Caco-2 (cell line): ENCODE results near the gene APOM. TPM values are rescaled to one million over a fixed set of nuclear protein-coding genes. Genes with fewer than 3 reads are reported as not detected.
A peak's percentile ranks its signal among the peaks of the same experiment; 100 is the strongest.

Experiments
- BruUV-seq: library from RNA; stranded (reverse); fragments of 400-500 nt; replicated peaks from 2 replicates; lab custom pipeline; 2021; lab: Mats Ljungman, UMichigan
- CTCF ChIA-PET: fragments of 300-600 bp; sonication (Branson Sonifier 250); formaldehyde crosslinking; loops from one replicate; lab custom pipeline; 2022; ENCODE audit warnings: antibody characterized with exemption; lab: Charles Lee
- POLR2A ChIA-PET: fragments of 300-600 bp; sonication (Branson Sonifier 250); formaldehyde crosslinking; loops from one replicate; lab custom pipeline; 2022; ENCODE audit warnings: antibody characterized with exemption; lab: Charles Lee
- DNase-seq, 2 experiments: peaks; one replicate each; pipeline versions ENCODE4 v3.0.0 to v3.0.0-alpha.2; 2020 to 2022
- H3K27me3 ChIP-seq: replicated peaks from 2 replicates; pipeline ENCODE4 v1.6.0; 2011; ENCODE audit warnings: low read length; ENCODE audit not compliant: control insufficient read depth, insufficient read depth
- H3K36me3 ChIP-seq: 2 replicates; pipeline ENCODE4 v1.5.1; 2011; ENCODE audit warnings: low read length; ENCODE audit not compliant: control insufficient read depth, insufficient read depth
- H3K4me1 ChIP-seq: fragments of 250-450 bp; sonication (Bioruptor Pico); 2 replicates; pipeline ENCODE4 v1.5.1; 2020; ENCODE audit warnings: mild to moderate bottlenecking
- H3K4me3 ChIP-seq: 2 replicates; pipeline ENCODE4 v1.5.1; 2011; ENCODE audit warnings: low read depth, mild to moderate bottlenecking, control low read depth, low read length
- H3K9me3 ChIP-seq: fragments of 250-450 bp; sonication (Bioruptor Pico); 2 replicates; pipeline ENCODE4 v1.5.1; 2020; ENCODE audit warnings: mild to moderate bottlenecking, moderate library complexity
- H3K27ac Mint-ChIP-seq: one replicate; pipeline ENCODE4 v1.8.0; 2022; ENCODE audit warnings: mixed read lengths; ENCODE audit not compliant: unreplicated experiment
- H3K27me3 Mint-ChIP-seq: one replicate; pipeline ENCODE4 v1.8.0; 2022; ENCODE audit warnings: mixed read lengths; ENCODE audit not compliant: insufficient read depth, unreplicated experiment
- H3K36me3 Mint-ChIP-seq: one replicate; pipeline ENCODE4 v1.8.0; 2022; ENCODE audit warnings: mild to moderate bottlenecking, mixed read lengths; ENCODE audit not compliant: insufficient read depth, unreplicated experiment
- H3K4me1 Mint-ChIP-seq: one replicate; pipeline ENCODE4 v1.8.0; 2022; ENCODE audit warnings: low read depth, mixed read lengths; ENCODE audit not compliant: unreplicated experiment
- H3K4me3 Mint-ChIP-seq: one replicate; pipeline ENCODE4 v1.8.0; 2022; ENCODE audit warnings: mild to moderate bottlenecking, moderate library complexity, mixed read lengths; ENCODE audit not compliant: unreplicated experiment
- H3K9me3 Mint-ChIP-seq: one replicate; pipeline ENCODE4 v1.8.0; 2022; ENCODE audit warnings: mixed read lengths; ENCODE audit not compliant: unreplicated experiment
- intact Hi-C: fragments of 100-400 bp; cut with micrococcal nuclease; formaldehyde crosslinking; loops from one replicate; pipeline ENCODE4 v1.10.0; 2022; ENCODE audit not compliant: unreplicated experiment
- total RNA-seq: library from RNA; stranded (reverse); gene quantifications from 2 replicates; pipeline ENCODE4 v1.2.3, GENCODE V29; 2022
- TF ChIP-seq, protein P1 (sequence below), 2 experiments: fragments of 200-600 bp in 1 of 2; IDR thresholded peaks; 1 replicate in 1 of 2; 2 replicates in 1 of 2; pipeline versions ENCODE4 v1.5.1 to v1.8.0; 2011 to 2022; ENCODE audit warnings: antibody characterized with exemption in 1 of 2, control low read depth in 1 of 2, inconsistent platforms in 1 of 2, low read depth in 1 of 2, low read length in 1 of 2, mild to moderate bottlenecking in 1 of 2, moderate library complexity in 1 of 2; ENCODE audit not compliant: insufficient read depth in 1 of 2, severe bottlenecking in 1 of 2, unreplicated experiment in 1 of 2

The APOM gene
- total RNA-seq, 1 experiment from 2014 or later, result 15.8 TPM

GRCh38 chr6:31629014-31629413, 26.7 kb upstream of the APOM start:
- Mint-ChIP-seq H3K27me3 (no peaks in the 10 kb centered on the region), H3K4me1 (no peaks in the 10 kb centered on the region), H3K9me3 (no peaks in the 10 kb centered on the region), H3K36me3 (peaks cover 91% of the 10 kb centered on the region), H3K27ac (no peak overlapping the region), H3K4me3 (no peak overlapping the region)
- TF ChIP-seq, protein P1, sequence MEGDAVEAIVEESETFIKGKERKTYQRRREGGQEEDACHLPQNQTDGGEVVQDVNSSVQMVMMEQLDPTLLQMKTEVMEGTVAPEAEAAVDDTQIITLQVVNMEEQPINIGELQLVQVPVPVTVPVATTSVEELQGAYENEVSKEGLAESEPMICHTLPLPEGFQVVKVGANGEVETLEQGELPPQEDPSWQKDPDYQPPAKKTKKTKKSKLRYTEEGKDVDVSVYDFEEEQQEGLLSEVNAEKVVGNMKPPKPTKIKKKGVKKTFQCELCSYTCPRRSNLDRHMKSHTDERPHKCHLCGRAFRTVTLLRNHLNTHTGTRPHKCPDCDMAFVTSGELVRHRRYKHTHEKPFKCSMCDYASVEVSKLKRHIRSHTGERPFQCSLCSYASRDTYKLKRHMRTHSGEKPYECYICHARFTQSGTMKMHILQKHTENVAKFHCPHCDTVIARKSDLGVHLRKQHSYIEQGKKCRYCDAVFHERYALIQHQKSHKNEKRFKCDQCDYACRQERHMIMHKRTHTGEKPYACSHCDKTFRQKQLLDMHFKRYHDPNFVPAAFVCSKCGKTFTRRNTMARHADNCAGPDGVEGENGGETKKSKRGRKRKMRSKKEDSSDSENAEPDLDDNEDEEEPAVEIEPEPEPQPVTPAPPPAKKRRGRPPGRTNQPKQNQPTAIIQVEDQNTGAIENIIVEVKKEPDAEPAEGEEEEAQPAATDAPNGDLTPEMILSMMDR (IDR thresholded peaks at IDR 0.05; ENCODE audit: insufficient read depth in 1 of 2, low read depth in 1 of 2, low read length in 1 of 2, severe bottlenecking in 1 of 2, unreplicated experiment in 1 of 2), result no peak
- peaks cover 22% of the 10 kb centered on the region for H3K36me3 ChIP-seq
- no peaks in the 10 kb centered on the region for H3K4me1 ChIP-seq
- intact Hi-C loops, result no loop called here
- no TSS peak for BruUV-seq
- DNase-seq, result no peak
- H3K4me3 ChIP-seq, result no peak overlapping the region
- no peaks in the 10 kb centered on the region for H3K9me3 ChIP-seq
- ChIA-PET CTCF (no interaction called here), POLR2A (interaction anchor here (0.6 kb wide), 1 partner anchor 77 kb away, joined by 3 read pairs; no protein-coding TSS in a partner anchor)
- no peaks in the 10 kb centered on the region for H3K27me3 ChIP-seq

DNA sequence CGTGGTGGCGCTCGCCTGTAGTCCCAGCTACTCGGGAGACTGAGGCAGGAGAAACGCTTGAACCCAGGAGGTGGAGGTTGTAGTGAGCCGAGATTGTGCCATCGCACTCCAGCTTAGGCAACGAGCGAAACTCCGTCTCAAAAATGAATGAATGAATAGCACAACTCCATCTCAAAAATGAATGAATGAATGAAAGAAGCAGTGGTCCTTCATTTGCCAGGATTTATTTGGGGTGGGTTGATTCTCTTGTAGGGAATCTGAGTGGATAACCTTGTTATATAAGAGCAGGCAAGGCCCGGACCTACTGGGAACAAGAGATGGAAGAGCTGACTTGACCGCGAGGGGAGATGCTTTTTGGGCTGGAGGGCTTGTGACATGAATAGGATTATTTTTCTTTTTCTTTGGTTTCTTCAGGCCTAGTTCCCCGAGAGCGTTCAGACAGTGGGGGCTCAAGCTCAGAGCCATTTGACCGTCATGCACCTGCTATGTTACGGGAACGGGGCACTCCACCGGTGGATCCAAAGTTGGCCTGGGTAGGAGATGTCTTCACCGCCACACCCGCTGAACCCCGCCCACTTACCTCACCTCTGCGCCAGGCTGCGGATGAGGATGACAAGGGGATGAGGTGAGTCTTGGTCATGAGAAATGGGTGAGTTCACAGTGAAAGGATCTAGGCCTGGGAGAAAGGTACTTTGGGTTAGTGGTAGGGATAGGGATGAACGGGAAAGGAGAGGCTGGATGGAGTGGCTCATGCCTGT, 25.3 kb upstream of the APOM start:
- no peak overlapping the region for H3K4me3 Mint-ChIP-seq
- CTCF ChIA-PET, result no interaction called here
- H3K36me3 Mint-ChIP-seq, result peaks cover 91% of the 10 kb centered on the region
- no peaks in the 10 kb centered on the region for H3K4me1 Mint-ChIP-seq
- intact Hi-C loops, result no loop called here
- no TSS peak for BruUV-seq
- H3K27me3 ChIP-seq, result no peaks in the 10 kb centered on the region
- TF ChIP-seq, protein P1 (IDR thresholded peaks at IDR 0.05; ENCODE audit: insufficient read depth in 1 of 2, low read depth in 1 of 2, low read length in 1 of 2, severe bottlenecking in 1 of 2, unreplicated experiment in 1 of 2), result no peak
- DNase-seq, result no peak
- no peaks in the 10 kb centered on the region for H3K4me1 ChIP-seq
- no peaks in the 10 kb centered on the region for H3K9me3 Mint-ChIP-seq
- POLR2A ChIA-PET, result no interaction called here
- peaks cover 15% of the 10 kb centered on the region for H3K36me3 ChIP-seq
- H3K27me3 Mint-ChIP-seq, result no peaks in the 10 kb centered on the region
- no peak overlapping the region for H3K27ac Mint-ChIP-seq
- H3K9me3 ChIP-seq, result no peaks in the 10 kb centered on the region
- H3K4me3 ChIP-seq, result no peak overlapping the region

GRCh38 chr6:31631209-31631608, 24.5 kb upstream of the APOM start:
- H3K36me3 ChIP-seq, result peaks cover 13% of the 10 kb centered on the region
- DNase-seq, result no peak
- Mint-ChIP-seq H3K36me3 (peaks cover 91% of the 10 kb centered on the region), H3K9me3 (no peaks in the 10 kb centered on the region), H3K27ac (no peak overlapping the region), H3K4me3 (no peak overlapping the region), H3K4me1 (no peaks in the 10 kb centered on the region), H3K27me3 (no peaks in the 10 kb centered on the region)
- H3K4me3 ChIP-seq, result no peak overlapping the region
- TSS peak; percentile 13 for BruUV-seq
- H3K4me1 ChIP-seq, result no peaks in the 10 kb centered on the region
- TF ChIP-seq, protein P1 (IDR thresholded peaks at IDR 0.05; ENCODE audit: insufficient read depth in 1 of 2, low read depth in 1 of 2, low read length in 1 of 2, severe bottlenecking in 1 of 2, unreplicated experiment in 1 of 2), result no peak
- H3K9me3 ChIP-seq, result no peaks in the 10 kb centered on the region
- no peaks in the 10 kb centered on the region for H3K27me3 ChIP-seq
- intact Hi-C loops, result no loop called here
- POLR2A ChIA-PET, result no interaction called here
- CTCF ChIA-PET, result no interaction called here
